H1 (cell line): ENCODE results near the gene RGS17. TPM values are rescaled to one million over a fixed set of nuclear protein-coding genes. Genes with fewer than 3 reads are reported as not detected.

ENCODE experiments used
- CBX8 ChIP-seq: fragments of 300-800, 300-1000 bp; sonication (generic); IDR thresholded peaks from 2 replicates; pipeline ENCODE4 v1.7.1; 2016; ENCODE audit warnings: low read depth, low read length, borderline replicate concordance
- CHD2 ChIP-seq: IDR thresholded peaks from 2 replicates; pipeline ENCODE4 v1.6.1; 2012; ENCODE audit warnings: low read length, improper control_type of control experiment
- HDAC2 ChIP-seq, 2 experiments: fragments of 300-600 bp in 1 of 2; sonication (generic) in 1 of 2; IDR thresholded peaks; 2 replicates each; pipeline ENCODE4 v1.6.1; 2011 to 2012; ENCODE audit warnings: low read depth in 2 of 2, low read length in 2 of 2, mild to moderate bottlenecking in 2 of 2, moderate library complexity in 2 of 2, borderline replicate concordance in 1 of 2, inconsistent platforms in 1 of 2
- JUND ChIP-seq: IDR thresholded peaks from 2 replicates; pipeline ENCODE4 v1.6.1; 2011; ENCODE audit warnings: mild to moderate bottlenecking, improper control_type of control experiment, low read length
- NANOG ChIP-seq: IDR thresholded peaks from 2 replicates; pipeline ENCODE4 v1.6.1; 2011; ENCODE audit warnings: low read length, low read depth, mild to moderate bottlenecking, inconsistent platforms; ENCODE audit not compliant: insufficient read depth, poor library complexity, severe bottlenecking
- POU5F1 ChIP-seq: IDR thresholded peaks from 2 replicates; pipeline ENCODE4 v1.6.1; 2011; ENCODE audit warnings: low read depth, mild to moderate bottlenecking, low read length, moderate library complexity
- TAF7 ChIP-seq: optimal IDR thresholded peaks from 2 replicates; pipeline ENCODE3; 2011; ENCODE audit warnings: low read depth, mild to moderate bottlenecking, inconsistent platforms, low read length, moderate library complexity, borderline replicate concordance
- TBP ChIP-seq: IDR thresholded peaks from 2 replicates; pipeline ENCODE4 v1.6.1; 2011; ENCODE audit warnings: low read depth, low read length, improper control_type of control experiment
- TCF12 ChIP-seq: IDR thresholded peaks from 2 replicates; pipeline ENCODE4 v1.6.1; 2011; ENCODE audit warnings: low read depth, mild to moderate bottlenecking, low read length
- polyA plus RNA-seq, 7 experiments: library from polyadenylated mRNA; depleted of rRNA in 3 of 7; stranded (reverse) in 5 of 7; unstranded in 2 of 7; fragments of >200 nt in 5 of 7; fragments of 200-250 nt in 2 of 7; gene quantifications; 1 replicate in 5 of 7; 2 replicates in 1 of 7; 4 replicates in 1 of 7; pipeline versions ENCODE4 v1.2.1 to v1.2.3, GENCODE V29; 2011 to 2013; ENCODE audit warnings: missing spikeins in 2 of 7, mixed read lengths in 2 of 7
- total RNA-seq: library from RNA; stranded (reverse); fragmentation: NEBNext Ultra II Directional; extraction: Animal tissue kit (Norgen Biotek cat#: 25700); gene quantifications from 2 replicates; pipeline ENCODE4 v1.2.1, GENCODE V29; 2021

Gene RGS17
- total and polyA plus RNA-seq, 2 of the 8 experiments (the other 6 are each of a cell fraction or from before 2014, with no cell fraction given) = 2.0 to 12.2 TPM

DNA sequence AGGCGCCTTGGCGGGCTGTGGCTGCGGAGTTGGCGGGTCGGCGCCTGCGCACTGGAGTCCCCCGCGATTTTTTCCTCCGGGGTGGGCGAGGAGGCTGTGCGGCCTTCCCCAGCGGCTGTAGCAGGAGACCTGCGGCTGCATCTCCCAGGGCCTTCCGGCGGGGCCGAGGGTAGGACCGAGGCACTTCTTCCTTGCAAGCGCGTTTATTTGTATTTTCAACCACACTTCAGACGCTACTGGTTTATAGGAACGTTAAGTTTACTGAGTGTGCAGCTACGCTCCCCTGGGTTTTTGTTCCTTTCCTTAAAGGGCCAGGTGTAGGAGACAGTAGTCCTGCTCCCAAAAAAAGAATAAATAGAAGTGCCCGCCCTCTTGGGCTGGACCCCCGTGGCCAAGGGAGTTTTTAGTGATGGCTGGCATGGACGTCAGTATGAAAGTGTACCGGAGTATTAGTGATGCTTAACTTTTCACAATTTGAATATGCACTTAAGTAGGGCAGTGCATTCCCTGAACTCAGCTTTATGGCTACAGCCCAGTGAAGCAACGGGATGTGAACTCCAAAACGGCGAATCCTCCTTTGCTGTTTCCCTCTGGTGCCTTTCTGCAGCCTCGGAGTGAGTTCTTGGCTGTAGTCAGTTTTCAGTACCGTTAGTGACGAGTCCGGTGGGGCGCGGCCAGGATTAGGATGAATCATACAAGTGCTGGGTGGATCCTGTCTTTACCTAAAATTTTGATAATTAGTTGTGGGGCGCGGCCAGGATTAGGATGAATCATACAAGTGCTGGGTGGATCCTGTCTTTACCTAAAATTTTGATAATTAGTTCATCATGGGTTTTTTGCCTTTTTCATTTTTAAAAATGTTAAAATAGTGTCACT, 147.2 kb downstream of the RGS17 start (continued):
- no peak for TF ChIP-seq CHD2
- no peak for TF ChIP-seq TCF12
- no peak for TF ChIP-seq TAF7
- TF ChIP-seq JUND = no peak
- no peak; the same call in 1 of the 2 replicates for TF ChIP-seq TBP
- no peak for TF ChIP-seq POU5F1
- peak in 1 of 2 experiments; percentile 60; a peak in 1 of 4 replicates for TF ChIP-seq HDAC2 (IDR thresholded peaks at IDR 0.05; ENCODE audit: borderline replicate concordance in 1 of 2, low read depth in 2 of 2, low read length in 2 of 2)
- no peak for TF ChIP-seq CBX8
- TF ChIP-seq NANOG = no peak
